H1 (cell line): ENCODE results near the gene B4GAT1. TPM values are rescaled to one million over a fixed set of nuclear protein-coding genes. Genes with fewer than 3 reads are reported as not detected.
A peak's percentile ranks its signal among the peaks of the same experiment; 100 is the strongest.
"Not testable (repeated sequence)": the region's sequence is repeated elsewhere in the genome, so short reads cannot be mapped to it uniquely, and the experiment has no call there.

ENCODE experiments used
- CTCF ChIA-PET: fragments of 300-600 bp; sonication (Branson Sonifier 250); formaldehyde crosslinking; loops from one replicate; lab custom pipeline; 2021; ENCODE audit not compliant: partially characterized antibody; lab: Charles Lee
- POLR2A ChIA-PET: fragments of 300-600 bp; sonication (Branson Sonifier 250); formaldehyde crosslinking; loops from one replicate; lab custom pipeline; 2021; ENCODE audit warnings: inconsistent platforms; ENCODE audit not compliant: partially characterized antibody; lab: Charles Lee
- DNase-seq, 2 experiments: peaks; one replicate each; pipeline versions ENCODE4 v3.0.0 to v3.0.0-alpha.2; 2010 to 2022; ENCODE audit warnings: low spot score in 2 of 2, low read depth in 1 of 2, mixed read lengths in 1 of 2
- FAIRE-seq: peaks from 2 replicates; lab custom pipeline; 2011; peaks lifted over from hg19 to GRCh38; lab: Jason Lieb, UNC
- H2AFZ ChIP-seq: 2 replicates; pipeline ENCODE4 v1.8.1; 2012; ENCODE audit warnings: low read length, inconsistent platforms
- H2AK5ac ChIP-seq: 2 replicates; pipeline ENCODE4 v1.6.1; 2013; ENCODE audit warnings: low read depth, low read length
- H2BK120ac ChIP-seq: replicated peaks from 2 replicates; pipeline ENCODE3; 2013; ENCODE audit warnings: low read depth, low read length, inconsistent platforms
- H2BK12ac ChIP-seq: 2 replicates; pipeline ENCODE4 v1.6.1; 2013; ENCODE audit warnings: low read depth, low read length
- H2BK15ac ChIP-seq: 2 replicates; pipeline ENCODE4 v1.6.1; 2013; ENCODE audit warnings: low read length
- H2BK20ac ChIP-seq: 2 replicates; pipeline ENCODE4 v1.6.1; 2013; ENCODE audit warnings: low read length
- H2BK5ac ChIP-seq: 2 replicates; pipeline ENCODE4 v1.6.1; 2013; ENCODE audit warnings: low read depth, low read length
- H3K14ac ChIP-seq: 2 replicates; pipeline ENCODE4 v1.6.1; 2013; ENCODE audit warnings: inconsistent platforms; ENCODE audit not compliant: insufficient read length
- H3K18ac ChIP-seq: 2 replicates; pipeline ENCODE4 v1.6.1; 2013; ENCODE audit warnings: low read length; ENCODE audit errors: extremely low read depth
- H3K23ac ChIP-seq: 2 replicates; pipeline ENCODE4 v1.6.1; 2013; ENCODE audit warnings: inconsistent platforms; ENCODE audit not compliant: insufficient read length
- H3K23me2 ChIP-seq: 2 replicates; pipeline ENCODE4 v1.6.1; 2013; ENCODE audit warnings: low read depth, low read length
- H3K27ac ChIP-seq: 2 replicates; pipeline ENCODE4 v1.6.1; 2011; ENCODE audit warnings: low read depth, low read length, inconsistent platforms
- H3K27me3 ChIP-seq, 4 experiments: replicated peaks in 1 of 4; 1 replicate in 1 of 4; 2 replicates in 3 of 4; pipeline versions ENCODE4 v1.6.1 to v1.8.1; 2011 to 2013; ENCODE audit warnings: low read length in 3 of 4, mild to moderate bottlenecking in 3 of 4, inconsistent platforms in 2 of 4, mixed read lengths in 2 of 4, moderate library complexity in 1 of 4; ENCODE audit not compliant: control insufficient read depth in 3 of 4, insufficient read depth in 3 of 4; ENCODE audit errors: extremely low read depth in 1 of 4
- H3K36me3 ChIP-seq, 4 experiments: 2 replicates each; pipeline versions ENCODE4 v1.6.1 to v1.8.1; 2011 to 2013; ENCODE audit warnings: mild to moderate bottlenecking in 4 of 4, low read length in 3 of 4, moderate library complexity in 2 of 4, control low read depth in 1 of 4, inconsistent platforms in 1 of 4; ENCODE audit not compliant: insufficient read depth in 4 of 4, control insufficient read depth in 2 of 4
- H3K4ac ChIP-seq: replicated peaks from 2 replicates; pipeline ENCODE3; 2013; ENCODE audit warnings: low read length, low read depth, mixed read lengths, inconsistent platforms; ENCODE audit not compliant: insufficient read length
- H3K4me1 ChIP-seq, 4 experiments: replicated peaks in 1 of 4; 1 replicate in 1 of 4; 2 replicates in 3 of 4; pipeline versions ENCODE4 v1.6.1 to v1.8.1; 2011 to 2013; ENCODE audit warnings: low read length in 3 of 4, inconsistent platforms in 2 of 4, mixed read lengths in 1 of 4; ENCODE audit not compliant: insufficient read depth in 4 of 4, control insufficient read depth in 3 of 4
- H3K4me2 ChIP-seq, 2 experiments: 2 replicates each; pipeline versions ENCODE4 v1.6.1 to v1.8.1; 2011 to 2013; ENCODE audit warnings: low read depth in 2 of 2, low read length in 2 of 2, control low read depth in 1 of 2, inconsistent platforms in 1 of 2, mild to moderate bottlenecking in 1 of 2; ENCODE audit not compliant: insufficient read depth in 1 of 2
- H3K4me3 ChIP-seq, 4 experiments: fragments of 200-600, 300-600 bp in 1 of 4; sonication (generic), shearing (Covaris generic), sonication (Bioruptor Twin) in 1 of 4; 2 replicates each; pipeline versions ENCODE4 v1.5.1 to v1.8.1; 2011 to 2016; ENCODE audit warnings: low read length in 4 of 4, low read depth in 3 of 4, control low read depth in 2 of 4, inconsistent platforms in 2 of 4, mild to moderate bottlenecking in 2 of 4, mixed read lengths in 1 of 4, moderate library complexity in 1 of 4; ENCODE audit not compliant: insufficient read depth in 2 of 4; ENCODE audit errors: extremely low read depth in 1 of 4
- H3K56ac ChIP-seq: replicated peaks from 2 replicates; pipeline ENCODE3; 2013; ENCODE audit warnings: low read depth, mild to moderate bottlenecking, mixed read lengths, low read length, inconsistent platforms; ENCODE audit not compliant: insufficient read length
- H3K79me1 ChIP-seq: 2 replicates; pipeline ENCODE4 v1.6.1; 2013; ENCODE audit warnings: low read depth, low read length, control low read depth
- H3K79me2 ChIP-seq, 2 experiments: 2 replicates each; pipeline versions ENCODE4 v1.6.1 to v1.8.1; 2012 to 2013; ENCODE audit warnings: low read length in 2 of 2, mild to moderate bottlenecking in 2 of 2, inconsistent platforms in 1 of 2; ENCODE audit not compliant: insufficient read depth in 2 of 2, control insufficient read depth in 1 of 2
- H3K9ac ChIP-seq, 4 experiments: replicated peaks in 1 of 4; 1 replicate in 1 of 4; 2 replicates in 3 of 4; pipeline versions ENCODE4 v1.6.1 to v1.8.1; 2011 to 2013; ENCODE audit warnings: low read depth in 3 of 4, low read length in 3 of 4, control low read depth in 2 of 4, mild to moderate bottlenecking in 2 of 4, moderate library complexity in 2 of 4, inconsistent platforms in 1 of 4; ENCODE audit errors: extremely low read depth in 1 of 4
- H3K9me3 ChIP-seq, 2 experiments: 2 replicates each; pipeline versions ENCODE4 v1.6.1 to v1.8.1; 2012 to 2013; ENCODE audit warnings: mild to moderate bottlenecking in 2 of 2, moderate library complexity in 2 of 2, control low read depth in 1 of 2, inconsistent platforms in 1 of 2, low read depth in 1 of 2, low read length in 1 of 2, mixed read lengths in 1 of 2; ENCODE audit not compliant: insufficient read depth in 2 of 2
- H4K20me1 ChIP-seq, 2 experiments: replicated peaks in 1 of 2; 2 replicates each; pipeline versions ENCODE3 to v1.8.1; 2011 to 2013; ENCODE audit warnings: inconsistent platforms in 2 of 2, low read length in 2 of 2, mild to moderate bottlenecking in 1 of 2; ENCODE audit not compliant: insufficient read depth in 2 of 2, control insufficient read depth in 1 of 2
- H4K5ac ChIP-seq: 2 replicates; pipeline ENCODE4 v1.6.1; 2013; ENCODE audit warnings: low read length, low read depth, mixed read lengths, inconsistent platforms; ENCODE audit not compliant: insufficient read length
- H4K8ac ChIP-seq: 2 replicates; pipeline ENCODE4 v1.8.0; 2013; ENCODE audit warnings: mild to moderate bottlenecking, moderate library complexity, low read length, inconsistent platforms; ENCODE audit not compliant: insufficient read depth; ENCODE audit errors: extremely low read depth
- H4K91ac ChIP-seq: replicated peaks from 2 replicates; pipeline ENCODE3; 2013; ENCODE audit warnings: low read length, mixed read lengths, inconsistent platforms; ENCODE audit not compliant: insufficient read length
- WGBS, 2 experiments: shearing (Covaris generic) in 1 of 2; methylation state at CpG; one replicate each; pipeline versions ENCODE4 v1.1.6 to v1.1.7; 2013 to 2015; ENCODE audit warnings: low lambda C conversion rate in 2 of 2, mixed read lengths in 2 of 2, inconsistent platforms in 1 of 2, low coverage in 1 of 2, missing lambda C conversion rate in 1 of 2; ENCODE audit not compliant: insufficient replicate concordance in 2 of 2, insufficient coverage in 1 of 2, insufficient read length in 1 of 2; ENCODE audit errors: extremely low coverage in 1 of 2, missing lambda C conversion rate in 1 of 2; 5-methylcytosine and 5-hydroxymethylcytosine counted together
- polyA plus RNA-seq, 7 experiments: library from polyadenylated mRNA; depleted of rRNA in 3 of 7; stranded (reverse) in 5 of 7; unstranded in 2 of 7; fragments of >200 nt in 5 of 7; fragments of 200-250 nt in 2 of 7; gene quantifications; 1 replicate in 5 of 7; 2 replicates in 1 of 7; 4 replicates in 1 of 7; pipeline versions ENCODE4 v1.2.1 to v1.2.3, GENCODE V29; 2011 to 2013; ENCODE audit warnings: missing spikeins in 2 of 7, mixed read lengths in 2 of 7
- total RNA-seq: library from RNA; stranded (reverse); fragmentation: NEBNext Ultra II Directional; extraction: Animal tissue kit (Norgen Biotek cat#: 25700); gene quantifications from 2 replicates; pipeline ENCODE4 v1.2.1, GENCODE V29; 2021

Gene B4GAT1
- total and polyA plus RNA-seq, 2 of the 8 experiments (the other 6 are each of a cell fraction or from before 2014, with no cell fraction given), result 22.2 to 27.8 TPM

DNA sequence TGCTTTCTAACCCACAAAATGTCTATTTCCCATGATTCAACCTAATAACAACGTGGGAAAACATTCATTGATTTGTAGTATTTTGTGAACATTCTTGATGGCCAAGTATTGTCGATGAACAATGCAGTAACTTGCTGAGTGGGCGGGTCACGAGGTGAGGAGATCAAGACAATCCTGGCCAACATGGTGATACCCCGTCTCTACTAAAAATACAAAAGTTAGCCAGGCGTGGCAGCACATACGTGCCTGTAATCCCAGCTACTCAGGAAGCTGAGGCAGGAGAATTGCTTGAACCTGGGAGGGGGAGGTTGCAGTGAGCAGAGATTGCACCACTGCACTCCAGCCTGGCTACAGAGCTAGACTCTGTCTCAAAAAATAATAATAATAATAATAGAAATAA lies 32.8 kb upstream of the B4GAT1 start:
- not testable (repeated sequence) for H3K23ac ChIP-seq, H2BK5ac ChIP-seq, H3K27ac ChIP-seq, H3K14ac ChIP-seq, H3K79me1 ChIP-seq, H2BK15ac ChIP-seq, H3K18ac ChIP-seq, H4K8ac ChIP-seq, H3K9me3 ChIP-seq, H4K91ac ChIP-seq, FAIRE-seq, H3K4ac ChIP-seq, H3K23me2 ChIP-seq, H3K4me2 ChIP-seq, H2BK20ac ChIP-seq, DNase-seq, H4K20me1 ChIP-seq, H3K4me3 ChIP-seq, H3K9ac ChIP-seq, H2AK5ac ChIP-seq, H2BK120ac ChIP-seq, H3K56ac ChIP-seq, H3K27me3 ChIP-seq, H3K36me3 ChIP-seq, H3K4me1 ChIP-seq, H3K79me2 ChIP-seq, H4K5ac ChIP-seq, H2BK12ac ChIP-seq
- H2AFZ ChIP-seq, result peak overlapping the region; percentile 71; the same call in 1 of the 2 replicates
- CTCF ChIA-PET, result interaction anchor here (0.8 to 8.2 kb wide), 5 partner anchors 9 to 306 kb away, joined by 3 to 42 read pairs (median 4); no protein-coding TSS in a partner anchor
- POLR2A ChIA-PET, result interaction anchor here (1.5 to 28.0 kb wide), 2 partner anchors 10 to 29 kb away, joined by 4 to 487 read pairs; partner anchors contain the start of genes B4GAT1 and BRMS1
- 51% methylated on average over 7 of the region's 7 CpGs; no CpG with 5 or more reads in 1 of the 2 experiments for WGBS, 2 experiments
